ENCODE data around the gene BLOC1S3. TPM values are rescaled to one million over a fixed set of nuclear protein-coding genes. Genes with fewer than 3 reads are reported as not detected.
A peak's percentile ranks its signal among the peaks of the same experiment; 100 is the strongest.

BLOC1S3 gene
- total and polyA plus RNA-seq, 2 of the 4 experiments (the other 2 are of a cell fraction): 1.1 to 4.9 TPM

- Histone ChIP-seq H3K27ac (ENCODE audit: insufficient read depth, low read length) (no peak overlapping the region), H3K14ac (replicated peaks; ENCODE audit: low read depth, low read length) (no peak overlapping the region), H3K18ac (ENCODE audit: low read depth, low read length) (no peak overlapping the region), H3K9me3 (ENCODE audit: control insufficient read depth, insufficient read depth, low read length) (no peaks in the 10 kb centered on the region), H4K8ac (ENCODE audit: low read depth in 2 of 2, low read length in 2 of 2) (no peak overlapping the region), H3K23ac (ENCODE audit: low read depth, low read length) (no peak overlapping the region), H3K56ac (ENCODE audit: extremely low read depth, insufficient read depth, low read length) (no peak overlapping the region), H2BK15ac (ENCODE audit: low read depth, low read length) (no peak overlapping the region), H3K9me1 (ENCODE audit: insufficient read depth, low read length) (peaks cover 4% of the 10 kb centered on the region; the same call in 1 of the 2 replicates), H3K4me1 (ENCODE audit: control insufficient read depth, insufficient read depth, low read length) (0 out of 2 replicates have a peak, but pooled peaks cover 2% of the 10 kb centered on the region), H2BK5ac (ENCODE audit: low read depth, low read length, poor library complexity, severe bottlenecking) (no peak overlapping the region), H4K91ac (ENCODE audit: insufficient read depth, low read depth, low read length) (no peak overlapping the region), H4K5ac (ENCODE audit: low read depth, low read length) (no peak overlapping the region), H3K4ac (ENCODE audit: low read depth, low read length) (no peak overlapping the region), H3K4me3 (ENCODE audit: insufficient read depth, low read depth, low read length) (no peak overlapping the region), H3K27me3 (ENCODE audit: control insufficient read depth, insufficient read depth, low read length) (no peaks in the 10 kb centered on the region), H3K4me2 (ENCODE audit: low read depth, low read length) (no peak overlapping the region), H3K79me1 (ENCODE audit: low read depth in 1 of 2, low read length in 2 of 2) (peaks cover 22 to 48% of the 10 kb centered on the region in 2 experiments; a peak in 3 of 4 replicates), H3K36me3 (ENCODE audit: control insufficient read depth, insufficient read depth, low read length) (peaks cover 29% of the 10 kb centered on the region), H2AK5ac (ENCODE audit: low read depth, low read length) (no peak overlapping the region), H4K20me1 (ENCODE audit: insufficient read depth, low read length) (peaks cover 28% of the 10 kb centered on the region), H2AFZ (replicated peaks; ENCODE audit: low read length, poor library complexity) (no peak overlapping the region), H2BK20ac (ENCODE audit: low read depth, low read length) (no peak overlapping the region), H2BK120ac (ENCODE audit: low read depth, low read length) (no peak overlapping the region), H2AK9ac (replicated peaks; ENCODE audit: low read depth, low read length, poor library complexity) (peak overlapping the region; percentile 65), H3K9ac (ENCODE audit: low read depth, low read length) (no peak overlapping the region)
- in situ Hi-C loops (cut with MboI; ENCODE audit: low sequenced_read_pairs) (no loop called here), dilution Hi-C loops (cut with HindIII; ENCODE audit: low sequenced_read_pairs, unreplicated experiment) (no loop called here), intact Hi-C loops (cut with micrococcal nuclease) (no loop called here)
- BruUV-seq (replicated peaks): no TSS peak
- 88% methylated on average over 9 of the region's 24 CpGs; no CpG with 5 or more reads in 1 of the 2 experiments for WGBS, 2 experiments (ENCODE audit: extremely low coverage in 2 of 2, insufficient read length in 1 of 2)
- ChIA-PET CTCF (no interaction called here), POLR2A (ENCODE audit: unreplicated experiment) (no interaction called here)
- no peak for DNase-seq
- TF ChIP-seq MAFK (IDR thresholded peaks at IDR 0.05; ENCODE audit: low read depth, low read length): no peak
- ATAC-seq (ENCODE audit: low read depth): no peak
These were observed 39.1 kb upstream of the BLOC1S3 start for GRCh38 chr19:45139286-45140143.
